ENCODE results near the gene LIMS2. TPM values are rescaled to one million over a fixed set of nuclear protein-coding genes. Genes with fewer than 3 reads are reported as not detected.

Gene LIMS2
- total RNA-seq, 2 experiments from 2014 or later = 6.1 to 7.0 TPM

DNA sequence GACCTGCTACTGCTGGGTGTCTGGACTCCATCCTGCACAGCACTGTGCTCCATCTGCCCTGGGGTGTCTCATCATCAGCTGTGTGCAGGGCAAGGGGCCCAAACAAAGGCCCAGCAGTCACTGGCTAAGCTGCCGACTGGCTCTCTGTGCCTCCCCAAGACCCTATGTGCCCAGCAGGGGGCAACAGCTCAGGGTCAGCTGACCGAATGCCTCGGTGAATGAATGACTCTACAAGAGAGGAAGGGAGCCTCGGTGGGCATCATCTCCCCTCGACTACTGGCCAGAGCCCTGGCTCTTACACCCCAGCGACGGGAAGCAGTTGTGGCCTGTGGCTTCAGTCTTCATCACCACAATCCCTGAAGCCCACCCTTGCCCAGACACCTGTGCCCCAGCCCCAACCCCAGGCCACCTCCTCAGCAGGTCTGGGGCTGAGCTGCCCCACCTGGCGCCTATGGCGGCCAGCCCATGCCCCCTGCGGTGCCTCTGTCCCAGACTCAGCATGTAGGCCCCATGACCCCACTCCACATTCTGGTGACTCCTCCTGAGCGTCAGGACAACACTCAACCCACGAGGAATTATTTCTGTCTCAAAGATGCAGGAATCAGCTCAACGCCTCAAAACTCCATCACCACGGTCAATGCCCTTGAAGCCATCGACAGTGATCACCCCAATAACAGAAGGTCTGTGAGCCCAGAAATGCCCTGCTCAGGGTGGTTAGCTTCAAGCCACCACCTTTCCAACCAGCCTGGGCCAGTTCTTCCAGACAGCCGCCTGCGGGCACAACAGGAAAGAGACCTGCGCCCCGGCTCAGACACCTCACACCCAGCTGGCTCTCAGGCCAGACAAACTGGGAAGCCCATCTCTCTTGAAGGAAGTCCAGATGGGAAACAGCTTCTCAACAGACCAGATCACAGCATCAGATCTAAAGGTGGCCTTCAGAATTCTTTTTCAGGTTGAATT lies 31.0 kb downstream of the LIMS2 start:
- no peak for ATAC-seq (ENCODE audit: poor library complexity)
- intact Hi-C loops (cut with DNase I, micrococcal nuclease) = loop anchor here (5.0 to 10.0 kb wide), 6 partner anchors 58 to 560 kb away; partner anchors contain the start of genes IWS1 (in 2 of the 2), SFT2D3 (in 2 of the 2) and WDR33 (in 1 of the 2)
- Mint-ChIP-seq H3K27ac (peak overlapping the region; percentile 94), H3K9me3 (no peaks in the 10 kb centered on the region), H3K27me3 (no peaks in the 10 kb centered on the region), H3K4me3 (peak overlapping the region; percentile 69), H3K36me3 (ENCODE audit: low read depth) (no peaks in the 10 kb centered on the region), H3K4me1 (ENCODE audit: low read depth) (peaks cover 72% of the 10 kb centered on the region)
- H3K4me1 ChIP-seq (ENCODE audit: insufficient read depth, low read length) = peaks cover 55% of the 10 kb centered on the region
- H3K36me3 ChIP-seq (ENCODE audit: insufficient read depth, low read length) = no peaks in the 10 kb centered on the region
- ChIA-PET CTCF (interaction anchor here (1.1 kb wide), 1 partner anchor 53 kb away, joined by 5 read pairs; no protein-coding TSS in a partner anchor), POLR2A (interaction anchor here (1.2 kb wide), 1 partner anchor 58 kb away, joined by 5 read pairs; the partner anchor contains the start of gene SFT2D3)
- TF ChIP-seq, protein P1, sequence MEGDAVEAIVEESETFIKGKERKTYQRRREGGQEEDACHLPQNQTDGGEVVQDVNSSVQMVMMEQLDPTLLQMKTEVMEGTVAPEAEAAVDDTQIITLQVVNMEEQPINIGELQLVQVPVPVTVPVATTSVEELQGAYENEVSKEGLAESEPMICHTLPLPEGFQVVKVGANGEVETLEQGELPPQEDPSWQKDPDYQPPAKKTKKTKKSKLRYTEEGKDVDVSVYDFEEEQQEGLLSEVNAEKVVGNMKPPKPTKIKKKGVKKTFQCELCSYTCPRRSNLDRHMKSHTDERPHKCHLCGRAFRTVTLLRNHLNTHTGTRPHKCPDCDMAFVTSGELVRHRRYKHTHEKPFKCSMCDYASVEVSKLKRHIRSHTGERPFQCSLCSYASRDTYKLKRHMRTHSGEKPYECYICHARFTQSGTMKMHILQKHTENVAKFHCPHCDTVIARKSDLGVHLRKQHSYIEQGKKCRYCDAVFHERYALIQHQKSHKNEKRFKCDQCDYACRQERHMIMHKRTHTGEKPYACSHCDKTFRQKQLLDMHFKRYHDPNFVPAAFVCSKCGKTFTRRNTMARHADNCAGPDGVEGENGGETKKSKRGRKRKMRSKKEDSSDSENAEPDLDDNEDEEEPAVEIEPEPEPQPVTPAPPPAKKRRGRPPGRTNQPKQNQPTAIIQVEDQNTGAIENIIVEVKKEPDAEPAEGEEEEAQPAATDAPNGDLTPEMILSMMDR (IDR thresholded peaks at IDR 0.05) = no peak
- H3K4me3 ChIP-seq (ENCODE audit: low read length) = no peak overlapping the region
- no peaks in the 10 kb centered on the region for H3K27me3 ChIP-seq (ENCODE audit: control insufficient read depth in 1 of 2, insufficient read depth in 2 of 2, low read length in 2 of 2)
- no peak for DNase-seq
- H3K9me3 ChIP-seq (ENCODE audit: control insufficient read depth in 1 of 2, insufficient read depth in 1 of 2, low read length in 2 of 2) = no peaks in the 10 kb centered on the region
- no peak overlapping the region for H3K27ac ChIP-seq (ENCODE audit: low read depth in 1 of 2, low read length in 2 of 2)

DNA sequence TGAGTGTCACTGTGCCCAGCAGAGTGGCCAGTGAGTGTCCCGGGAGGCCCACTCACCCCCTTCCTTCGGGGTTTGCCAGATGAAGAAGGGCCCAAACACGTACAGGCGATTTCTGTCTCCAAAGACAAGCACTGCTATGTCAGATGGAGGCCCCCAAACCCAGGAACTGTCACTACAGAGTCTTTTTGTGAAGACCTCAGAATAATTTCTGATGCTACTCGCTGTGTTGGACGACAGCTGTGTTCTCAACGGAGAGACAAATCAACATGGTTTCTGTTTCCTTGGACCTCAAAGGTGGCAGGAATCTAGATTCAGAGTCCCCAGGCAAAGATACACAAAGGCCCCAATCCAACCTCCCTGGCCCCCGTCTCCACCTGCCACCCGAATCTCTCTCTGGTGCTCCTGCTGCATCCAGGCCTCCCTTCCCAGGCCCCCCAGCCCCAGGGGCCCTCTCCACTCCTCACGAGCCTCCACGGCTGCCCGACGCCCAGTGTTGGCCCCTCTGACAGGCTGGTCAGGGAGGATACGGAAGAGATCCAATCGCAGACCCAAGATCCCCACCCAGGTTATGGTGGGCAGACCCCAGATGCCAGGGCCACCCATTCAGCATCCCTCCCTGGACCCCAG lies 31.8 kb downstream of the LIMS2 start:
- CTCF ChIA-PET = no interaction called here
- intact Hi-C loops (cut with DNase I, micrococcal nuclease) = loop anchor here (5.0 to 10.0 kb wide), 2 partner anchors 59 to 559 kb away; partner anchors contain the start of gene SFT2D3 (in 2 of the 2)

More for the DNA sequence above, 31.8 kb downstream of the LIMS2 start:
- Histone ChIP-seq H3K36me3 (ENCODE audit: insufficient read depth, low read length) (peaks cover under 1% of the 10 kb centered on the region), H3K27me3 (ENCODE audit: control insufficient read depth in 1 of 2, insufficient read depth in 2 of 2, low read length in 2 of 2) (no peaks in the 10 kb centered on the region), H3K4me3 (ENCODE audit: low read length) (no peak overlapping the region), H3K9me3 (ENCODE audit: control insufficient read depth in 1 of 2, insufficient read depth in 1 of 2, low read length in 2 of 2) (no peaks in the 10 kb centered on the region), H3K4me1 (ENCODE audit: insufficient read depth, low read length) (peaks cover 58% of the 10 kb centered on the region), H3K27ac (ENCODE audit: low read depth in 1 of 2, low read length in 2 of 2) (no peak overlapping the region)
- no peaks in the 10 kb centered on the region for H3K9me3 Mint-ChIP-seq
- no peak for DNase-seq
- no peaks in the 10 kb centered on the region for H3K36me3 Mint-ChIP-seq (ENCODE audit: low read depth)
- no peak overlapping the region for H3K4me3 Mint-ChIP-seq
- H3K27ac Mint-ChIP-seq = peak overlapping the region; percentile 94
- no peaks in the 10 kb centered on the region for H3K27me3 Mint-ChIP-seq
- ATAC-seq (ENCODE audit: poor library complexity) = no peak
- H3K4me1 Mint-ChIP-seq (ENCODE audit: low read depth) = peaks cover 72% of the 10 kb centered on the region
- POLR2A ChIA-PET = interaction anchor here (2.2 kb wide), 1 partner anchor 58 kb away, joined by 12 read pairs; the partner anchor contains the start of gene SFT2D3
- TF ChIP-seq, protein P1 (IDR thresholded peaks at IDR 0.05) = no peak
